GM19239 (cell line): ENCODE results near the gene RBMS1.
"Not testable (repeated sequence)": the region's sequence is repeated elsewhere in the genome, so short reads cannot be mapped to it uniquely, and the experiment has no call there.

Source experiments
- DNase-seq: peaks from one replicate; pipeline ENCODE4 v3.0.0; 2011; ENCODE audit warnings: low spot score; ENCODE audit not compliant: insufficient read length
- FAIRE-seq: peaks from 2 replicates; lab custom pipeline; 2011; peaks lifted over from hg19 to GRCh38; lab: Jason Lieb, UNC

RBMS1 gene

DNA sequence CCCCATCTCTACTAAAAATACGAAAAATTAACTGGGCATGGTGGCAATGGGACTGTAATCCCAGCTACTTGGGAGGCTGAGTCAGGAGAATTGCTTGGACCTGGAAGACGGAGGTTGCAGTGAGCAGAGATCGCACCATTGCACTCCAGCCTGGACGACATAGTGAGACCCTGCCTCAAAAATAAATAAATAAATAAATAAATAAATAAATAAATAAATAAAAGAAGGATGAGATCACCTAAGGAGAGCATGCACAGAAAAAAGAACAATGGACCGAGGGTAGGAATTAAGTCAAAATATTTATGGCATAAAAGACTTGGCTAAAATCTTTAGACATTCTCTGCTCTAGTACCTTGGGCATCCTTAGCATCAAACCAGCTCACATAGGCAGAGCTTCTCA is 8.9 kb upstream of the RBMS1 start:
- DNase-seq (no peak), FAIRE-seq (no peak)

DNA sequence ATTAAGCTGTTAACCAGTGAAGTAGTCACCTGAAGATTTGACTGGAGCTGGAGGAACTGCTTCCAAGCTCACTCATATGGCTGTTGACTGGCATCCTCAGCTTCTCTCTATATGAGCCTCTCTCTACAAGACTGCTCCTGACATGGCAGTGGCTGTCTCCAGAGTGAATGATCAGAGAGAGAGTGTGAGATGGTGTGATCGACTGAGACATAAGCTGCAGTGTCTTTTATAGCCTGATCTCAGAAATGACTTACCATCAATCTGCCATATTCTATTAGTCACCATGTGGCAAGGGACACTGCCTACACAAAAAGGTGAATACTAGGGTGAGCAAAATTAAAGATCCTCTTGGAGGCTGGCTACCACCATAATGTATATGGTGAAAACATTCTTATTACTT is 7.8 kb upstream of the RBMS1 start:
- DNase-seq: no peak
- no peak for FAIRE-seq

DNA sequence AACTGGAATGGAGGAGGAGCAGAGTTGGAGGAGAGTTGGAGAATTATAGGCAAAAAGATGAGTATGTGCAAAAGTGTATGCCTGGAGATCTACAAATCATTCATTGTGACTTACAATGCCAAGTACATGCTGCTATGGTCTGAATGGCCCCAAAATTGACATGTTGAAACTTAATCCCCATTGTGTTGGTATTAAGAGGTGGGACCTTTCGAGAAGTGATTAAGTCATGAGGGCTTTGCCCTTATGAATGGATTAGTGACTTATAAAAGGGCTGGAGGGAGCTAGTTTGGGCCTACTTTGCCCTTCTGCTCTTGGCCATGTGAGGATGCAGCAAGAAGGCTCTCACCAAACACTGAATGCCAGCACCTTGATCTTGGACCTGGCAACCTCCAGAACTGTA is 6.3 kb upstream of the RBMS1 start:
- DNase-seq: no peak
- FAIRE-seq: no peak

DNA sequence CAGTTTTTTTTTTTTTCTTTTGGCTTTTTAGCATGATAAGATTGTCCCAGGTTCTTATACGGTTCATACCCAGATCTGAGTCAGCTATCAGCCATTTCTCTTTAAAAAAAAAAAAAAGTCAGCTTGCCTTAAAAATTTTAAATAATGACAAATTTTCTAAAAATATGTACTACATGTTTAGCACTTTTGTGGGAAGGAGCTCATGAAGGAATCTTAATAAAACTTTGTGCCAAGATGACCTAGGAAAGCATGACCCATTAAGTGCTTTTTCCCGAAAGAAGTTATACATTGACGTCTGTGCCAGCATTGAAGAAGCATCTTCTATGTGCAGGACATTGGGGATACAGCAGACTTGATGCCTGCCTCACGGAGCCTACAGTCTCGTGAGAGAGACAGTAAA is 4.5 kb upstream of the RBMS1 start:
- DNase-seq (no peak), FAIRE-seq (no peak)

DNA sequence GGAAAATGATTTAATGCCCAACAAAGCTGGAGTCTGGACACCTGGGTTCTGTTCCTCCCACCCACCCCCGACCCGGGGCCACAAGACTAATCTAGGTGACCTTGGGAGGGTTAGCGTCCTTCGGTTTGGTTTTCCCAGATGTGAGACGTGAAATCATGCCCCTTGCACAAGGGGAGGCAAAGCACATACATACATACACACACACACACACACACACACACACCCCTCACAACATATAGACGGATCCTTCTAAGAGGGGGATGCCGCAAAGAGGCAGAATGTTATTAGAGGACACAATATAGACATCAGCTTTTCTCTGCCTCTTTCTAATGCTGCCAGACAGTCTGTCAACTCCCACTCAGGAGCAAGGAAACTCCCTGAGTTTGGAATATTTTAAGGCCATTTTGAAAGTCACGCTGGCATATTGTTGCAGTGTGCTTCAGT is 616 bp upstream of the RBMS1 start:
- FAIRE-seq (no peak), DNase-seq (no peak)

DNA sequence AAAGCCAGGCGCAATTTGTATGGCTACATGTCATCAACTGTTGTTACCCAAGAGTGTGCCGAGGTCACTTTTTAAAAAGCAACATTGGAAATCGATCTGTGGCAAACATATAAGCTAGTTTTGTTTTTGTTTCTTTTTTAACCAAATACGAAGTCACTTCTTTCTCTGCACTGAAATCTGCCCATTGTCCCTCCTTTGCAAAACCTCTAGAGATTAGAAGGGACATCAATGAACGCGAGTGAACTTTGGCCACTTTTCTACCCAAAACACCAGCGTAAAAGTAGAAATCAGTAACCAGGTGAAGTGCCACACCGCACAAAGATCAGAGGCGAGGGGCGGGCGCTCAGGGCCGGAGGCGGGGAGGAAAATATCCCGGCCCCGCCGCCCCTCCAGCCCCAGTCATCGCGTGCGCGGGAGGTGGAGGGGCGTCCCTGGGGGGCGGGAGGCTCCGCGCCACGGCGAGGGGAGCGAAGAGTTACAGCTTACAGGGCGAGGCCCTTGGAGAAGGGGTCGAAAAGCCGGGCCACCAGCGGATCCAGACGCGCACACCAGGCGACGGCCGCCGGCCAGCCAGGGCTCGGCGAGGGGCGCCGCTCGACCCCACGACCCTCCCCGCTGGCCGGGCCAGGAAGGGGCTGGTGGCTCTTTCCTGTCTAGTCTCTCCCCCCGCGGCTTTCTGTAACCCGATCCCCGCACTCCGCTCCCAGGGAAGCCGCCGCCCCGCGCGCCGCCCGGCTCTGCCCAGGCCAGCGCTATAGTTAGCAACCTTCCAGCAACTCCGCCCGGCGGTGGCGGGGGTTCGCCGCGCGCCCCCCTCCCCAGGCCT is 993 bp downstream of the RBMS1 start:
- DNase-seq: no peak

DNA sequence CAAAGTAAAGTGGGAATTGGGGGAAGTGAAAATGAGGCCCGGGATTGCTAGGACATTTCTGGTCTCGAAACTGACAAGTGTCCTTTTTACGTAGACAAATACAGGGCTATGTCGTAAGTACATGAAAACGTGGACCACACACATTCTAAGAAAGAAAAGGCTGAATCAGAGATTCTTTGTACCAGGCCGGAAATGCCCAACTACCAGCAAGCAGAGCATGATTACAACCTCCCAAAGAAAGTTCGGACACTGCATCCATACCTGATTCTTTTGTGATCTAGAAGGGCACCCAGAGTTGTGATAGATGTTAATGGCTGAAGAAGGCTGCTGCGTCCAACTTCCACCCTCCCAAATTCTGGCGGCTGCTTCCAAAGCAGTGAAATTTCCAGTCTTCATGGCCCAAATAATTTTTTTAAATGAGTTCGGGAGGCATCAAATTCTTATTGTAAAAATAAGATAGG is 1.7 kb downstream of the RBMS1 start:
- DNase-seq: no peak
- no peak for FAIRE-seq

More for the DNA sequence above, 993 bp downstream of the RBMS1 start:
- FAIRE-seq: no peak

DNA sequence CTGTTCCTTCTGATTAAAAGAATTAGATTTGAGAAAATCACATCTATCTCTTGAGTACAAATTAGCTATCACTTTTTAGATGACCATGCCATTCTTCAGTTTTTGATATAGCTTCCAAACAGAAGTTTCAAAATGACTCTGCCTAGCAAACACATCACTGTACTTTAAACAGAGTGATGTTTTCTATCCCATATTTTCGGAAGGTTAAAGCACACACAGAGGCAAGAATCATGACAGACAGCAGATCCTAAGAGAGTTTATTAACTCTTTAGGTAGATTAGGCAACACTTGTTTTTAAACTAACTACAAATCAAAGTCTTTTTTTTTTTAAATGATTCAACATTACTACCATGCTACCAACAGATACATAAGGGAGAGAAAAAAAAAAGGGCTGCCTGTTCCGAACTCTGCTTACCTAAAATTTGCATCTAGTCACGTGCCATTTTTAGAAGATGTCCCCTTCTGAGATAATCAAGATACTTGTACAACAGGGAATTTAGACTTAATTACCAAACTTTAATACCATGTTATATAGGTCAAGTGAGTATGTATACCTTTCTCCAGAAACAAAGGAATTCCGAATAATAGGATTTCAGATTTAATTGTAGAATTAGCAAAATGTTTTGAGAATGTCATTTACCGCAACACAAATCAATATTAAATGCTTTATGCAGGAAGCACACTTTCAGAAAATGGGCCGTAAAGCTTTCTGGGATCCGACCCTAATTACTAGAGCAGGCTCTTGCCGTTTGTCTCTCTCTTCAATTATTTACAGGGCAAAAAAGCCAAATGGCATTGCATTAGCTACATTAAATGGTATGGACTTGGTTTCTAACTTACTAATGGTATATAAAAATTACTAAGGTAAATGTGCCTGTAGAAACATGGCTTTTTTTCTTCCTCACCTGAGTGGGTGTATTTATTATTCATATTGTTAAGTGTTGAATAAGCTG is 2.6 kb downstream of the RBMS1 start:
- FAIRE-seq: no peak
- DNase-seq: no peak

DNA sequence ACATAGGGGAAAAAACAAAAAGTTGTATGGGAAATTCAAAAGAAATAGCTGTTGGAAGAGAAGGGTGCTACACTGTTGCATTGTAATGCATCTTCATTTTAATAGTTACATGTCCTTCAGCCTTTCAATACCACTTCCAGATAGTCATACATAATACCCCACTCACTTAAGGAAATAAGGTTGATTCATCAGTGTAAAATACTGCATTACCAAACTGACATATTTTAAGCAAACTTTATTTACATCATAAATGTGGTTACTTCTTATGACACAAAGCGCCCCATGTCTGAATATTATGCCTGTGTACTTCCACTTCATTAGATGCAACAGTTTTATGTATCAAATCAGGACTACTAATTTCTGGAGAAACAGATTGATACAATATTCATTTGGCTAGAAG is 4.5 kb downstream of the RBMS1 start:
- FAIRE-seq (no peak), DNase-seq (no peak)

DNA sequence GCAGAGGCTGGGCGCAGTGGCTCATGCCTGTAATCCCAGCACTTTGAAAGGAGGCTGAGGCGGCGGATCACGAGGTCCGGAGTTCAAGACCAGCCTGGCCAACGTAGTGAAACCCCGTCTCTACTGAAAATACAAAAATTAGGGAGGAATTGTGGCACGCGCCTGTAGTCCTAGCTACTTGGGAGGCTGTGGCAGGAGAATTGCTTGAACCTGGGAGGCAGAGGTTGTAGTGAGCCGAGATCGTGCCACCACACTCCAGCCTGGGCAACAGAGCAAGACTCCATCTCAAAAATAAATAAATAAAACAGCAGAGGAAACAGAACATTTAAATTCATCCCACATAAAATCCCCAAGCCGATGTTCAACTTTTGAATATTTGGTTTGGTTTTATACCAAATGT is 5.3 kb downstream of the RBMS1 start:
- not testable (repeated sequence) for FAIRE-seq

DNA sequence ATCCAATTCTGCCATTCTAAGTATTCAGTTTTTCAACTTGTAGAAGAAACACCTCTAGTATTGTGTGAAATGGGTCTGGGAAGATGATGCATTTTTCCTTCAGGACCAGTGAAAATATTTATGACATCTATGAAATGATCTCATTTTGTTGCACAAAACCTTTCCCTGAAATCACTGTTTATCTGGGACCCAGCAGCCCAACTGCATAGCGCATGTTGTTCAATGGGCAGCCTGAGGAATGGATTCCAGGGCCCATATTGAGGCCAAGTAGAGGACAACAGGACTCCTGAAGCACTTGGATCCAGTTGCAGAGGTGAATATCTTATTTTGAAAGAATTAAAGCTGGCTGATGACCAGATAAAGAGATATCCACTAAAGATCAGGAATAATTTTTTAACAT is 7.3 kb downstream of the RBMS1 start:
- no peak for DNase-seq
- FAIRE-seq: no peak

More for the DNA sequence above, 5.3 kb downstream of the RBMS1 start:
- not testable (repeated sequence) for DNase-seq

DNA sequence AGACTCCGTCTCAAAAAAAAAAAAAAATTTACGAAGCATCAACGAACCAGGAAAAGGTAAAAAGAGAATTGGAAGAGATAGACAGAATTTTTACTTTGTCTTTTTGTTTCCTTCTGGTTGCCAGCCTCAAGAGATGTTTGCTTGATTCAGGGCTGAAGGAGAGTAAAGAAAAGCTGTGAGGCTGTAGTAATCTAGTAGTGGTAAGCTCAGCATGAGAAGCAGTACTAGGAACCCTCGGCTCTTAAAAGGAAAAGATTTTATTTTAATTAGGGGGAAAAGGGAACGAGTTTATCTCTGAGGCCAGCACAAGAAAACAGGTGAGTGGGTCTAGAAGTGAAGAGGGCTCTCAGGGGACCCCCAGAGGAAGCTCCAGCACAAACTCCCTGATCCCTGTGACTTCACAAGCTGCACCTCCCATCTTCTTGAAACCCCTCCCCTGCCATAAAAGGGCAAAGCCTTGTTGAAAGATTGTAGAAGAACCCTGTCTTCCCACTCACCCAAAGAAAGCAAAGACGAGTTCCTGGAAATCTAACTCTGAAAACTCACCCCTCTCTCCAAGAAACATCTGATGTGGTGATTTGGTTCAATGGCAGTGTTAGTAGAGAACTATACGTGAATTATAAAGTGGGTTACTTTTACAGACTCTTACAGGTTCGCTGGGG is 8.6 kb downstream of the RBMS1 start:
- DNase-seq (no peak), FAIRE-seq (no peak)

DNA sequence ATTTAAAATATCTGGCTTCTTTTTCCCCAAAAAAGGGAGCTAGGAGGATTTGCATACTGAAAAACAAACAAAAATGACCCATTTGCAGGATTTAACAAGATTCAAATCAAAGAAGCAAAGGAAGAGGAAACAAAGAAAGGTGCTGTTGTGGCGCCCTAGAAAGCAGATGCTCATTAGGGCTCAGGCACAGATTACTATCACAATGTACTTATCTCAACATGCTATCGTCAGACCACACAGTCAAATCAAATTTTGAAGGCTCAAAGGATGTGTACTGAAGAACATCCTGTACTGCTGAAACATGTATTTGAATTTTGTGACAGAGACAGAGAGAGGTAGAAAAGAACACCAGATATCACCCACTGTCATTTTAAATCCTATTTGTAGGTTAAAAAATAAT is 10.9 kb downstream of the RBMS1 start:
- DNase-seq (no peak), FAIRE-seq (no peak)

DNA sequence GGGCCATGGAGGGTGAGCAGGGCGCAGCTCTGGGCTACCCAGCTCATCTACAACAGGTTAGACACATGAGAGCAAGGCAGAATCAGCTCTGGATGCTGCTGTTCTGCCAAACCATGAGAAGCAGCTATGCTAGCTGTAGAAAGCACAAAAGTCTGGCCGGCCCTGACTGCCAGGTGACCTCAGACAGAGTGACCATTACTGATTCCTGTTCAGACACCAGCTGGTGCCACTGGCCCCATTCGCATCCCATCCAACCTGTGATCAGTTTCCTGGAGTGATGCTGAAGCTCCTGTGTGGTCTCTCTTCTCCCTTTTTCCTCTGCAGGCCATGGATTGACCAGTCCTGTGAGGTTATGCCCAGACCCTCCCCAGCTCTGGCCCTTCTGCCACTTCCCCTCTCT is 14.3 kb downstream of the RBMS1 start:
- DNase-seq: no peak
- FAIRE-seq: no peak

DNA sequence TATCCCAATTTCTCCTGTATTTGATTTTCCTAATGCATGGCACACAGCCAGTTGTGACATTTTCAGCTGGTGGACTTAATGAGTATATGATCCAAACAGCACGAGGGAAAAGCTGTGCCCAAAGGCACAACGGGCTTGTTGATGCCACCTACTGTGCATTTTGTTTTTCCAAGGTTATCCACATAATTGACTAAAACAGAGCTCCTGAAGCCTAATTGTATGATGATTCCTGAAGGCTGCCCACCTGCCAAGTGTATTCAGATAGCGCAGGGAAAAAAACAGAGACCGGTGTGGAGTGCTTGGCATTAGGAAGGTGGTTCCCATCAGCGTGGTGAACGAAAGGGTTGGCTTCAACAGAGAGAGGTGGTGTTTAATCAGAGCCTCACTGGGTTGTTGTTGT is 14.9 kb downstream of the RBMS1 start:
- no peak for FAIRE-seq
- DNase-seq: no peak

DNA sequence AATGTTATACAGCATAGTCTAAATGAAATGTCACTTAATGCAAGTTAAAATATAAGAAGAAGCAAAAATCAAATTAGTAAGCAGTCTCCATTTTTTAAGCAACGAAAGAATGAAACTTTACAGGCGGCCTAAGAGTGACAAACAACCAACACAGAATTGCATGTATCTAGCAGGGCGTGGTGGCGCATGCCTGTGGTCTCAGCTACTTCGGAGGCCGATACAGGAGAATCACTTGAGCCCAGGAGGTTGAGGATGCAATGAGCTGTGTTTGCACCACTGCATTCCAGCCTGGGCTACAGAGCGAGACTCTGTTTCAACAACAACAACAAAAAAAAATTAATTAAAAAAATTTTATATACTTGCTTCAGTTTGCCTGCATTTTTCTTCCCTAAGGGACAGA is 16.6 kb downstream of the RBMS1 start:
- DNase-seq (no peak), FAIRE-seq (no peak)

DNA sequence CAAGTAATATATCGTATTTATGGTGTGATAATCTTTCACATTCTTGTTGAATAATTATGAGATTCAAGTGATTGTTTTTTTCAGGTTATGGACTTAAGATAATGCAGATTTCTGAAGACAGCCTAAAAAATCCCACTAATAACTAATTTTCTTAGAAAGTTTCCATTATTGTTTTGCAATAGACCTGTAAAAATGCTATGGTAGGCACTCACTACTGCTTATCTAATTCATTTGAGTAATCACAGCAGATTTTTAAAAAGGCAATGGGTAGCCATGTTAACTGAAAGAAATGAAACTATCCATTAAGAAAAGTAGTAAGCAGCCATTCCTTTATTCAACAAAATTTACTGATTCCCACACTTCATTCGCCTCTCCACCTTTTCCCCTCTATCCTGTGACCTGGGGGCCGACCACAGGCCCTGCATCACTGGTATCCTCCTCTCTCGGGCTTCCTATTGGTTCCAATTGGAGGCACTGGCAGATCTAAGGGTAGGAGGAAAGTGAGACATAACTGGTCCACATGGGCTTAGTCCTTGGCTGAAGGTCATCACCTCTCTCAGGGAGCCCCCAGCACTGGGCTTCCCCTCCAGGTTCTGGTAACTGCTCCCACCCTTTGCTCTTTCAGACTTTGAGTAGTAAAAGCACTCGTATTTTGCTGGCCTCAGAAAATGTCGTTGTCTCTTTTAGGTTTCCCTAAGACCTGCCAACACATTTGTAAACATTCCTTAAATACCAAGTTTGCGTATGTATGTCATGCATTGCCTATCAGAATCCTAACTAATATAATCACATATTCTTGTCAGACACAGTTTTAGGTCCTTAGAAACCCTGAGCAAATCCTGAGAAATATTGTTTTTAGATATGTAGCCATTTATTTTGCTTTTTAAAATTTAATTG is 18.5 kb downstream of the RBMS1 start:
- no peak for FAIRE-seq

DNA sequence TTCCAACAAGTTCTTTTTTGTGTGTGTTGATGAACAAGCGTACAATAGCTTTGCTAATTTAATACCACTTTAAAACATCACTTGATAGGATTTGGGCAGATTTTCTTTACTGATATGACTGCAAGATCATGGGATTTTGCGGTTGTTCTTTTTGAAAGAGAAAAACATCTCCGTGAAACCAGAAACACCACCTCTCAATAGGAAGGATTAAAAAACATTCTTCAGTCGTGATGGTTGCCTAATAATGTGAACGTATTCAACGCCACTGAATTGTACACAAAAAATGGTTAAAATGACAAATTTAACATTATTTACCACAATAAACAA is 19.3 kb downstream of the RBMS1 start:
- DNase-seq (no peak), FAIRE-seq (no peak)

More for the DNA sequence above, 18.5 kb downstream of the RBMS1 start:
- DNase-seq: no peak

DNA sequence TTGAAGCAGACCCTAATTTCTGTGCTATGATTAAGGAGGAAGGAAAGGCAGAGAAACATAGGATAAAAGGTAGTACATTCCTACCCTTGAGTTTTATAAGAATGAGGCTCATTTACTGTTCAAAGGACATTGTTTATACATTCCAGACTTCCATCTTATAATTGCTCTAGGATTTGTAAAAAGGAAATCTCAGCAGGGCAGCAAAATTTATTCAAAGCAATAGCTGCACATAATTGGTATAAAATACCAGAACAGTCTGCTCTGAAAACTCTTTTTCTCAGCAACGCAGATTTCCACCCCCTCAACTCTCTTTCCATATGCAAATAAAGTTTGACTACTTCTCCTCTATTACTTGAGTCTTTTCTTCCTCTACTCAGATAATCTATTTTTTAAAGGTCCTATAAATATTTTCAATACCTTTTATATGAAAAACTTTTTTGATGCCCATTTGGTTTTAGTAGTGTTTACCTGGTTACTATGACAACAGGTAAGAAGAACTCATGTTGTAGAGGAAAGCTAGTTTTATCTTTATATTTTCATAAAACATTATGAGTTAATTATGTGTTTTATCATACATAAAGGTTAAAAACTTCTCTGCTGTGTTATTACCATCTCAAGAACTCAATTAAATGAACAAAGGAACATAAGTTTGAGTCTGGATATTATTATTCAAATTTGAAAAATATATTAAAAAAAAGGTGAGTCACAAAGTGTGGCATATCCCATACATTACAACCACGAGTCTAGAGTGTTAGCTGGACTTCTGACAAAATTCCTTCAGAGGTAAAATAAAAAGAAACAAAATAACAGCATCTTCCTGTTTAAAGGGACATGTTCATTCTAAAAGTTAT is 19.9 kb downstream of the RBMS1 start:
- DNase-seq (no peak), FAIRE-seq (no peak)
